ENCODE data around the gene PTPRQ.
"Not testable (repeated sequence)": the region's sequence is repeated elsewhere in the genome, so short reads cannot be mapped to it uniquely, and the experiment has no call there.

The PTPRQ gene

DNA sequence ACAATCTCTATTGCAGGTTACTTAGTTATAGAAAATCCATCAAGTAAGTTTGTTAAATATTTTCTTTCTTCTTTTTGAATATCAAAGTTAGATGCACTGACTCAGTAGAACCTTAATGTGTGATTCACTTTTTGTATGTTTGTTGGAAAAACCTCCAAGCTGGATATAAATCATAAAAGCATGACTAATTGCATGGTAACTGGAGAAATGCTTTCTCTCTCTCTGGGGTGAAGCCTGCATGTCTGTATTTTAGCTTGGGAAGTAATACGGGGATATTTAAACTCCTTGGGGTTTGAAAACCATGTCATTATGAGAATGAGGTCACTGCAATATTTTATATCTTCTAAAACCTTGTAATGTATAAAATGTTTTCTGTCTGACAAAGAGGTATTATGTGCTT lies 204.8 kb downstream of the PTPRQ start:
- Mint-ChIP-seq H3K4me3 (peak overlapping the region in 1 of 3 experiments; percentile 6), H3K9me3 (no peaks in the 10 kb centered on the region), H3K36me3 (ENCODE audit: low read depth) (no peaks in the 10 kb centered on the region), H3K4me1 (peaks cover 28% of the 10 kb centered on the region), H3K27ac (peak overlapping the region; percentile 34 to 69 (median 56)), H3K27me3 (ENCODE audit: low read depth) (no peaks in the 10 kb centered on the region)
- TF ChIP-seq, protein P1, sequence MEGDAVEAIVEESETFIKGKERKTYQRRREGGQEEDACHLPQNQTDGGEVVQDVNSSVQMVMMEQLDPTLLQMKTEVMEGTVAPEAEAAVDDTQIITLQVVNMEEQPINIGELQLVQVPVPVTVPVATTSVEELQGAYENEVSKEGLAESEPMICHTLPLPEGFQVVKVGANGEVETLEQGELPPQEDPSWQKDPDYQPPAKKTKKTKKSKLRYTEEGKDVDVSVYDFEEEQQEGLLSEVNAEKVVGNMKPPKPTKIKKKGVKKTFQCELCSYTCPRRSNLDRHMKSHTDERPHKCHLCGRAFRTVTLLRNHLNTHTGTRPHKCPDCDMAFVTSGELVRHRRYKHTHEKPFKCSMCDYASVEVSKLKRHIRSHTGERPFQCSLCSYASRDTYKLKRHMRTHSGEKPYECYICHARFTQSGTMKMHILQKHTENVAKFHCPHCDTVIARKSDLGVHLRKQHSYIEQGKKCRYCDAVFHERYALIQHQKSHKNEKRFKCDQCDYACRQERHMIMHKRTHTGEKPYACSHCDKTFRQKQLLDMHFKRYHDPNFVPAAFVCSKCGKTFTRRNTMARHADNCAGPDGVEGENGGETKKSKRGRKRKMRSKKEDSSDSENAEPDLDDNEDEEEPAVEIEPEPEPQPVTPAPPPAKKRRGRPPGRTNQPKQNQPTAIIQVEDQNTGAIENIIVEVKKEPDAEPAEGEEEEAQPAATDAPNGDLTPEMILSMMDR (IDR thresholded peaks at IDR 0.05; ENCODE audit: unreplicated experiment in 3 of 3) = no peak

DNA sequence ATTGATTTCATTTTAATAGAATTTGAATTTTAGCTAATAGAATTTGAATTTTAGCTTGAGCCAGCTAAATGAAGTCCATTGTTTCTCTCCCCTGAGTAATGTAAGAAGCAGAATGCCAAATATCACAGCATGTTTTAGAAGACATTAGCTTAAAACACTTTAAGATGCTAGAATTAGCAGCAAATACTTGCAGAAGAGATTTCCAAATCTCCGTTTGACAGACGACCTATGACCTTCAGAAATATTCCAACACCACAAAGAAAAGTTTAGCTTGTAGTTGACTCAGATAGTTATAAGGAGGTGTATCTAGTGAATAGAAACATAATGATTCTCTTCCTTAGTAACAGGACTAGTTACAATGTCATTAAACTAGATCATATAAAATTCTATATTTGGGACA lies 211.7 kb downstream of the PTPRQ start:
- no peaks in the 10 kb centered on the region for H3K4me1 Mint-ChIP-seq
- TF ChIP-seq, protein P1 (IDR thresholded peaks at IDR 0.05; ENCODE audit: unreplicated experiment in 3 of 3) = no peak
- H3K9me3 Mint-ChIP-seq = no peaks in the 10 kb centered on the region
- H3K27me3 Mint-ChIP-seq (ENCODE audit: low read depth) = no peaks in the 10 kb centered on the region
- no peak overlapping the region for H3K27ac Mint-ChIP-seq
- H3K36me3 Mint-ChIP-seq (ENCODE audit: low read depth) = no peaks in the 10 kb centered on the region
- no peak overlapping the region for H3K4me3 Mint-ChIP-seq

DNA sequence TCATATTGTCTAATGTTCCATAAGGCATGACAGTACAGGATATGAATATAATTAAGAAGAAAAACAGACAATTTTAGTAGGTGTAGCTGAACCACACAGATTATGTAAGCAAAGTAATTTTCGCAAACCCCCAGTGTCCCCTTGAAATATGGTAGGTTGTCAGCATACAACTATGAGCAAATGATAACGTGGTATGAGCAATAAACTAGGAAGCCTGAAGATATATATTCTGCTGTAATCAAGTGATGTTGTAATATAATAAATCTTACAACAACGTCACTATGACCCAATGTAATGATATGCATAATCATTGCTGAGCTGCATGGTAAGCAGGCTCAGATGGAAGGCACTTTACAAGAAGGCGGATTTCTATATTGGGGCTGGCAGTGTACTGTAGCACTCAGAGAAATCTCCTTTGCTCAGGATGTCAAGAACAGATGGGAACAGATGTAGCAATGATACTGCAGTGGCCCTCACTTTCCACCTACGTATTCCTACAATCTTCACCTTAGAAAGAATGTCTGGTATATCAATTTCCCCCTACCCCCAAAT lies 215.6 kb downstream of the PTPRQ start:
- TF ChIP-seq, protein P1 (IDR thresholded peaks at IDR 0.05; ENCODE audit: unreplicated experiment in 3 of 3) = no peak
- H3K9me3 Mint-ChIP-seq = no peaks in the 10 kb centered on the region
- no peak overlapping the region for H3K27ac Mint-ChIP-seq
- no peaks in the 10 kb centered on the region for H3K27me3 Mint-ChIP-seq (ENCODE audit: low read depth)
- no peaks in the 10 kb centered on the region for H3K36me3 Mint-ChIP-seq (ENCODE audit: low read depth)
- no peaks in the 10 kb centered on the region for H3K4me1 Mint-ChIP-seq
- no peak overlapping the region for H3K4me3 Mint-ChIP-seq

DNA sequence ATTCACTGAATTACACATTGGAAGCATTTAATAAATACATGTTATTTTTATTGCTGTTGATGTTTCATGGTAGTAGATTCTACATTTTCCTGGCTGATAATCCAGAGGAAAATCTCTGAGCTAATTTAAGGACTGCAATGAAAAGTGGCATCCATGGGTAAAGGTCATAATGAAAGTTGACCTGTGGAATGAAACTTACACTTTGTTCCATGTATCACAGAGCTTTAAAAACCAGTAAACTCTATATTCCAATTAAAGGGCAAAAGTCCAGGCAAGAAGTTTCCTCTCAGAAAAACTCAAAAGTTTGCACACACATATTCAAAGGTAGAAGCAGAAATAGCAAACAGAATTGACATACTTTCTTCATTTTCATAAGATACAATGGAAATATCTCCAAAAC lies 218.6 kb downstream of the PTPRQ start:
- no peak overlapping the region for H3K4me3 Mint-ChIP-seq
- H3K27me3 Mint-ChIP-seq (ENCODE audit: low read depth) = no peaks in the 10 kb centered on the region
- TF ChIP-seq, protein P1 (IDR thresholded peaks at IDR 0.05; ENCODE audit: unreplicated experiment in 3 of 3) = no peak
- H3K27ac Mint-ChIP-seq = no peak overlapping the region
- H3K9me3 Mint-ChIP-seq = peaks cover 3% of the 10 kb centered on the region
- no peaks in the 10 kb centered on the region for H3K4me1 Mint-ChIP-seq
- H3K36me3 Mint-ChIP-seq (ENCODE audit: low read depth) = no peaks in the 10 kb centered on the region

DNA sequence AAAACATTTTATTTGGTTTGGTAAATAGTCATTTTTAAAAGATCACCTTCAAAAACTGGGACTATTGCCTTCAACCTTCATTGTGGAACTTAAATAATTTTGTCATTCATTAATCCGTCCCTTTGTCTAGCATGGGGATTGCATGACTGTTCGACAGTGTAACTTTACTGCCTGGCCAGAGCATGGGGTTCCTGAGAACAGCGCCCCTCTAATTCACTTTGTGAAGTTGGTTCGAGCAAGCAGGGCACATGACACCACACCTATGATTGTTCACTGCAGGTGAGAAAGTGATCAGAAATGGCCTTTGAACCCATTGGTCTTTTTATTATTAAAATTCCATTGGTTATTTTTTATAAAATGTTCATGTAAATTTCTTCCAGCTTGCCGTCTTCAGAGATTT lies 226.2 kb downstream of the PTPRQ start:
- peaks cover 6% of the 10 kb centered on the region for H3K4me1 Mint-ChIP-seq
- H3K27ac Mint-ChIP-seq = no peak overlapping the region
- H3K27me3 Mint-ChIP-seq (ENCODE audit: low read depth) = no peaks in the 10 kb centered on the region
- peaks cover 3% of the 10 kb centered on the region for H3K9me3 Mint-ChIP-seq
- no peaks in the 10 kb centered on the region for H3K36me3 Mint-ChIP-seq (ENCODE audit: low read depth)
- TF ChIP-seq, protein P1 (IDR thresholded peaks at IDR 0.05; ENCODE audit: unreplicated experiment in 3 of 3) = no peak
- H3K4me3 Mint-ChIP-seq = peak overlapping the region in 1 of 3 experiments; percentile 52

DNA sequence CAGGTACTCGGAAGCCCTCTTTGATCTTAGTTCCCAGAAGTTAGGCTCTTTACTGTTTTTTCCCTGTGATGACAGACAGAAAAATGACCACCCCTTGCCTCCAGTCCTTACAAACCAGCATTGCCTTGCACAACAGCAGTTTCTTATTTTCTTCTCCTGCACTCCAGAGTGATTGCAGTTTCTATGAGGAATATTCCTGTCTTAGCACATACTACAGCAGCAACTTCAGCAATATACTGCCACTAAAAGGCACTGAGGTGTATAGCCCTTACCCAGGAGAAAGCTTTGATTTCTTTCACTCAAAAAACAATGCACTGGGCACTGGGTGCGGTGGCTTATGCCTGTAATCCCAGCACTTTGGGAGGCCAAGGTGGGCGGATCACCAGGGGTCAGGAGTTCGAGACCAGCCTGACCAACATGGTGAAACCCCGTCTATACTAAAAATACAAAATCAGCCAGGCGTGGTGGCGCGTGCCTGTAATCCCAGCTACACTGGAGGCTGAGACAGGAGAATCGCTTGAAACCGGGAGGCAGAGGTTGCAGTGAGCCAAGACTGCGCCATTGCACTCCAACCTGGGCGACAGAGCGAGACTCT lies 232.1 kb downstream of the PTPRQ start:
- H3K27me3 Mint-ChIP-seq (ENCODE audit: low read depth); H3K4me3 Mint-ChIP-seq; H3K9me3 Mint-ChIP-seq; H3K36me3 Mint-ChIP-seq (ENCODE audit: low read depth): not testable (repeated sequence)
- Mint-ChIP-seq H3K27ac (peak overlapping the region; percentile 47 to 74 (median 68)), H3K4me1 (peaks cover 44% of the 10 kb centered on the region)
